GM18519 (cell line): ENCODE results near the gene USB1.

Source experiments
- ATAC-seq: cut with Tn5 transposase; IDR thresholded peaks from one replicate; pipeline ENCODE4 v1.9.1; 2021; ENCODE audit warnings: mild to moderate bottlenecking, moderate library complexity; ENCODE audit not compliant: unreplicated experiment, low FRiP score

The USB1 gene

GRCh38 chr16:58030136-58030840 is 29.1 kb downstream of the USB1 start:
- ATAC-seq, result no peak

GRCh38 chr16:58031016-58031800 is 30.0 kb downstream of the USB1 start:
- ATAC-seq, result no peak

GRCh38 chr16:58032710-58033293 is 31.6 kb downstream of the USB1 start:
- ATAC-seq, result no peak

- ATAC-seq, result no peak
Measured at GRCh38 chr16:58034128-58034685, 33.0 kb downstream of the USB1 start.

- ATAC-seq, result no peak
Measured at GRCh38 chr16:58034774-58035173, 33.6 kb downstream of the USB1 start.

- no peak for ATAC-seq
Measured at GRCh38 chr16:58035356-58036170, 34.4 kb downstream of the USB1 start.

- no peak for ATAC-seq
Measured at GRCh38 chr16:58036943-58037342, 35.7 kb downstream of the USB1 start.

GRCh38 chr16:58037365-58038057 is 36.3 kb downstream of the USB1 start:
- ATAC-seq, result no peak

- ATAC-seq, result no peak
Measured at GRCh38 chr16:58038219-58038641, 37.0 kb downstream of the USB1 start.

- ATAC-seq, result no peak
Measured at GRCh38 chr16:58039829-58040495, 38.8 kb downstream of the USB1 start.

GRCh38 chr16:58040496-58040846 is 39.3 kb downstream of the USB1 start:
- no peak for ATAC-seq

GRCh38 chr16:58040945-58041627 is 39.9 kb downstream of the USB1 start:
- no peak for ATAC-seq

- ATAC-seq, result no peak
Measured at GRCh38 chr16:58041628-58041955, 40.4 kb downstream of the USB1 start.

- no peak for ATAC-seq
Measured at GRCh38 chr16:58042001-58042885, 41.0 kb downstream of the USB1 start.

GRCh38 chr16:58042886-58043515 is 41.8 kb downstream of the USB1 start:
- no peak for ATAC-seq

- no peak for ATAC-seq
Measured at GRCh38 chr16:58043571-58044155, 42.5 kb downstream of the USB1 start.
